Right hindlimb (tissue), 1 donor: ENCODE results near the gene LTBR.

Experiments used
- DNase-seq: peaks from one replicate; pipeline ENCODE4 v3.0.0-alpha.2; 2018

Gene LTBR

GRCh38 chr12:6386038-6386437, 2.1 kb downstream of the LTBR start:
- no peak for DNase-seq

GRCh38 chr12:6386491-6386890, 2.5 kb downstream of the LTBR start:
- no peak for DNase-seq

GRCh38 chr12:6387541-6387940, 3.6 kb downstream of the LTBR start:
- no peak for DNase-seq

GRCh38 chr12:6390084-6390799, 6.3 kb downstream of the LTBR start:
- DNase-seq: no peak

GRCh38 chr12:6391013-6391412, 7.1 kb downstream of the LTBR start:
- no peak for DNase-seq

- no peak for DNase-seq
Measured at GRCh38 chr12:6392504-6392903, 8.5 kb downstream of the LTBR start.

GRCh38 chr12:6393109-6393508, 9.1 kb downstream of the LTBR start:
- DNase-seq: no peak

GRCh38 chr12:6394398-6394797, 10.4 kb downstream of the LTBR start:
- no peak for DNase-seq

GRCh38 chr12:6396031-6396430, 12.1 kb downstream of the LTBR start:
- DNase-seq: no peak

- DNase-seq: no peak
Measured at GRCh38 chr12:6399884-6400644, 16.1 kb downstream of the LTBR start.

GRCh38 chr12:6404390-6404789, 20.4 kb downstream of the LTBR start:
- no peak for DNase-seq

GRCh38 chr12:6405963-6406362, 22.0 kb downstream of the LTBR start:
- no peak for DNase-seq

- no peak for DNase-seq
Measured at GRCh38 chr12:6407236-6407954, 23.4 kb downstream of the LTBR start.

- no peak for DNase-seq
Measured at GRCh38 chr12:6416596-6416995, 32.6 kb downstream of the LTBR start.

GRCh38 chr12:6418796-6419195, 34.8 kb downstream of the LTBR start:
- no peak for DNase-seq

- DNase-seq: no peak
Measured at GRCh38 chr12:6420364-6420763, 36.4 kb downstream of the LTBR start.

GRCh38 chr12:6423267-6424007, 39.5 kb downstream of the LTBR start:
- peak; percentile 84 for DNase-seq

- no peak for DNase-seq
Measured at GRCh38 chr12:6424008-6424347, 40.0 kb downstream of the LTBR start.

- no peak for DNase-seq
Measured at GRCh38 chr12:6424866-6425265, 40.9 kb downstream of the LTBR start.

GRCh38 chr12:6425590-6426531, 41.9 kb downstream of the LTBR start:
- DNase-seq: no peak

- DNase-seq: no peak
Measured at GRCh38 chr12:6426882-6427671, 43.1 kb downstream of the LTBR start.
